VCaP (cell line): Measurements from ENCODE around the gene KRT86.

Source experiments
- H3K27ac ChIP-seq: fragments of 450-650 bp; 2 replicates; pipeline ENCODE4 v1.5.1; 2017
- CTCF ChIP-seq: fragments of 450-650 bp; conservative IDR thresholded peaks from 2 replicates; pipeline ENCODE4 v1.5.1; 2017; ENCODE audit warnings: mild to moderate bottlenecking, moderate library complexity

KRT86 gene

GRCh38 chr12:52305921-52306705, 31.7 kb downstream of the KRT86 start:
- no peak overlapping the region for H3K27ac ChIP-seq
- TF ChIP-seq CTCF: peak; percentile 70

GRCh38 chr12:52306731-52307130, 32.3 kb downstream of the KRT86 start:
- no peak overlapping the region for H3K27ac ChIP-seq
- TF ChIP-seq CTCF: no peak

- peak overlapping the region; percentile 84 for H3K27ac ChIP-seq
- TF ChIP-seq CTCF: peak; percentile 47
Measured at GRCh38 chr12:52307836-52308805, 33.7 kb downstream of the KRT86 start.

GRCh38 chr12:52308806-52309425, 34.5 kb downstream of the KRT86 start:
- peak overlapping the region; percentile 84 for H3K27ac ChIP-seq
- TF ChIP-seq CTCF: no peak

GRCh38 chr12:52310622-52311284, 36.3 kb downstream of the KRT86 start:
- H3K27ac ChIP-seq: no peak overlapping the region
- no peak for TF ChIP-seq CTCF

- H3K27ac ChIP-seq: no peak overlapping the region
- no peak for TF ChIP-seq CTCF
Measured at GRCh38 chr12:52311285-52311648, 36.8 kb downstream of the KRT86 start.
